A204.1 (cell line): ENCODE measurements around the gene HDAC11.
"Not testable (repeated sequence)": the region's sequence is repeated elsewhere in the genome, so short reads cannot be mapped to it uniquely, and the experiment has no call there.

Experiments
- FAIRE-seq: peaks from 2 replicates; lab custom pipeline; 2012; peaks lifted over from hg19 to GRCh38; lab: Jason Lieb, UNC

Gene HDAC11

GRCh38 chr3:13508496-13508895 is 28.4 kb downstream of the HDAC11 start:
- no peak for FAIRE-seq

DNA sequence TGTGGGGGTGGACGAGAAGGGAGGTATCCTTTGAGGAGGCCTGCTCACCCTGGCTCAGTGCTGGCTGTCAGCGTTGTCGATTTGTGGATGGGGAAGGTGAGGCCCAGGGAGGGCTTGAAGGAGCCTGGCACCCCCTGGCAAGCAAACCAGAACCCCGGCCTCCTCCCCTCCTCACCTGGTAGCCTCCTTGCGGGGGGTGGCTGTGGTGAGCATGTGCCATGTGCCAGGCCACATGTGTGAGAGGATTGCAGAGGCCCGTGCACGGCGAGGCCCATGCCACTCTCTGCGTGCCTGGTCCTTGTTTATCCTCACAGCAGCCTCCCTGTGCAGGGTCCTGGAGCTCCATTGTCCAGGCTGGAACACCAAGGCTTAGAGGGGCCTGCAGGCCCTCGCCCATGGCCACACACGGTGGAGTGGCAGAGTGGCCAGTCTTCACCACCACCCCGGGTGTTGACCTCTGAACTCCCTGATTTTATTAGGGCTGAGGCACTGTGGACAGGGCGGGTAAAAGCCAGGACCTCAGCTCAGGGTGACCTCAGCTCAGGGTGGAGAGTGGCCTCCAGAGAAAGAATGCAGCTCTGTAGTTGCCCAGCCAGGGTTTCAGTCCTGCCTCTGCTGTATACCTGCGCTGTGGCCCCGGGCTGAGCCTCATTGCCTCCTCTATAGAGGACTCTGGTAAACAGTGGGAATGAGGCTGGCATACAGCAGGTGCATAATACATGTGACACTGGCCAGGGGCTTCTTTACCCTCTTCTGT is 29.1 kb downstream of the HDAC11 start:
- FAIRE-seq, result no peak

GRCh38 chr3:13509816-13510192 is 29.7 kb downstream of the HDAC11 start:
- no peak for FAIRE-seq

DNA sequence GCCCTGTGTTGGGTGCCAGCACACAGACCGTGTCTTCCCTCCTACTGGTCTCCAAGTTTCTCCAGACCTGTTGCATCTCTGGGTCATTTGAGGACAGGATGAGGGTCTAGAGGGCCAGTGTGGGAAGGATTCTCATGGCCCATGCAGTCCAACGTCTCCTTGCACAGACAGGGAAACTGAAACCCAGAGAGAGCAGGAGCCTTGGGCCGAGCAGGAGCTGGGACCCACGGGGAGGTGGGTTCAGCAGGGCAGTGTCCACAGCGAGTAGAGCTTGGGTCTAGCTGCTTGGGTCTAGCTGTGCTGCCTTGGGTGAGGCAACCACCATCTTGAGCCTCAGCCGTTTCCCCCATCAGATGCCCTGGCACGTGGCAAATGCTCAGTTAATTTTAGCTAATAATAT is 32.3 kb downstream of the HDAC11 start:
- FAIRE-seq, result no peak

DNA sequence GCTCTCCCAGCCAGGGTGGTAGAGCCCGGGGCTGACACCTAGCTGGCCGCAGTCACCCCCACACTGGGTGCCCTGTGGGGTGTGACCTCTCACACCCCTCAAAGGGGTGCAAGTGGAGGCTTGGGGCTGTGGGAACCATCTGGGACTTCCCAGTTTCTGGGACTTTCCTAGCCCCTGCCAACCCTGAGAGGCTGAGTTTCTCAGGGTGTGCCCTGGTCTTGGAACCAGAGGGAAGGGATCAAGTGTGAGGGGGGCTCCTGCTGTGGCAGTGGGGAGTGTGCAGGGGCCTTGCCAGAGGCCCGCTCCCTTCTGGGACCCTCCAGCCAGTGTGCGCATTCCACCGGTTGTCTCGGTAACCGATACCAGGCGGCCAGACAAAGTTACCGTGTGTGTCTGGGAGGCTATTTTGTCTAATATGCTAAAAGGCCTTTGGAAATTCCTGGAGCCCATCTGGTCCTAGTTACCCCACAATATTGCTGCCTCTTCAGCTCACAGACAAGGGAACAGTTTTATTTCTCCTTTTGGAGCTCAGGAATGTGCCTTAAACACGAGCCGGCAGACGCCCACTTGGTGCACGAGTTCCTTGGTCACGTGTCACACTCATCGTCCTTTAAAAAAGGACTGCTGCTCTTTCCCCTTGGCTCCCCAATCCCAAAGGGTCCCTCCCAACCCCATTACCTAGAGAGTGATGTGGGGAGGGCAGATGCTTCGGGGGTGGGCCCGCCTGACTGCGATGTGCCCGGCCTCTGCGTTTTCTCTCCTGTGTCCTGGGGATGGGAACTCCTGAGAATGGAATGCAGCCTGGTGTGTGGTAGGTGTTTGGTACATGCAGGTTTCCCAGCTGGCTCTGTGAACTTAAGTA is 33.2 kb downstream of the HDAC11 start:
- no peak for FAIRE-seq

DNA sequence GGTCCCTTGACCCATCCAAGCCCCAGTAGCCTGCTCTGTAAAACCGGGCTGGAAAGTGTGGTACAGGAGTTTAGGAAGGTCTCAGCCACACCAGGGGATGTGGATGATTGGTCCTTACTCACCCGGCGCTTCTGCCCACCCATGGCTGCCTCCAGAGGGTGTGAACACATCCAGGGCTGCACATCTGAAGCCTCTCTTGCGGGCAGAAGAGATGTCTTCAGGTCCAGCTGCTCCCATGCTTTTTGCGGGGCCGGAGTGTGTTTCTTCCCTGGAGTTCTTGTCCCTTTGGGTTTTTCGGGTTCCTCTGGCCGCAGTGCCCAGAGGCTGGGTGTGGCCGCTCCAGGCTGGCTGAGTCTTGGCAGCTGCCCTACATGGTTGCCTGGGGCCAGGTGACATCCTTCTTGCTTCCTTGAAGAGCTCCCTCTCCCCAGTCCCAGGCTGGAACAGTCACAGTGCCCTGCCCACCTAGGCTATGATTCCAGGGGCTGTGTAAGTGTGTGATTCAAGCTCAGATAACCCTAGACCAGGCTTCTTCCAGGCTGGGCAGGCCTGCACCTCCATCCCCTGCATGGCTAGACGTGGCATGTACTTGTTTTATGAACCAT is 33.9 kb downstream of the HDAC11 start:
- no peak for FAIRE-seq

- FAIRE-seq, result no peak
Observed at GRCh38 chr3:13514639-13515435, 34.7 kb downstream of the HDAC11 start.

GRCh38 chr3:13515786-13516759 is 36.0 kb downstream of the HDAC11 start:
- FAIRE-seq, result no peak

DNA sequence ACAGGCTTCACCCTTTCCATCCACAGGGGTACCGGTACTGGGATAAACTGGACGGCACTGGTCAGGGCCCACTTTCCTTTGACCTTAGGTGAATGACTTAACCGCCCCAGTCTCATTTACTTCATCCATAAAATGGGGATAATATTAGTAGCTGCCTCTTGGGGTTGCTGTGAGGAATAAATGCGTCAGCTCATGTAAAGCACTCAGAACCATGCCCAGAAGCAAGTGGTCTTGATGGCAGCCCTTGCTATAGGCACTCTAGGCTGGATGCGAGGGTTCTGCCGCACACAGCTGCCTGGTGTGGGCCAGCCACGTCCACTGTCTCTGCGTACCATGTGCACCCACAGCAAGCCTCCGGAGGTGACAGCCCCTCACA is 36.6 kb downstream of the HDAC11 start:
- no peak for FAIRE-seq

DNA sequence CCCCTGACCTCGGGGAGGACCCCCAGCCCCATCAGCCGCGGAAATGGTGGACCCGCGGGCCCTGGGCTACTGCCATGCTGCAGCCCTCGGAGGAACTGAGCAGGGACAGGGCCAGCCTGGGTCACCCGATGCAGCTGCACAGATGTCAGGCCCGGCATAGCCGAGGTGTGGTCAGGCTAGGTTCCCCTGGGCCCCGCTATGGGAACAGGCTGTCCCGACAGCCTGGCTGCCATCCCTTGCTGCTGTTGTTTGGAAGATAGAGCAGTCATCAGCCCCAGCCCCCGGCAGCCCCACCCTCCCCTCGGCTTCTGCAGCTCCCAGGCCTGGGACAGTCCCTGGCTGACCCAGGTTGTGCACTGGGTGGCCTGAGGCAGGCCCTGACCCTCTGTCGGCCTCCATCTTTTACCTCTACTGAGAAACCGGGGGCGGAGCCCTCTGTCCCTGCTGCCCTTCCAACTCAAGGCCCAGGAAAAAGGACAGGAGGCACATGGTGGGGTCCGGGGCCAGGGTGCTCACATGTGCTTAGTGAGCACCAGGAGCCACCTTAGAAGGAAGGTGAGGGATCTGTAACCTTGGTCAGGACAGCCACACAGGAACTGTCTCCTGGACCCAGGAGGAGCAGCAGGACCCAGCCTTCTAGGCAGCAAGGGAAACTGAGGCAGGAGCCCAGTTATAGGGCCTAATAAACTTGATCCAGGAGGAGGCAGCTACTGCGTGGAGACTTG is 37.3 kb downstream of the HDAC11 start:
- no peak for FAIRE-seq

GRCh38 chr3:13518516-13518953 is 38.4 kb downstream of the HDAC11 start:
- FAIRE-seq, result no peak

- no peak for FAIRE-seq
Observed at GRCh38 chr3:13519006-13519791, 39.1 kb downstream of the HDAC11 start.

DNA sequence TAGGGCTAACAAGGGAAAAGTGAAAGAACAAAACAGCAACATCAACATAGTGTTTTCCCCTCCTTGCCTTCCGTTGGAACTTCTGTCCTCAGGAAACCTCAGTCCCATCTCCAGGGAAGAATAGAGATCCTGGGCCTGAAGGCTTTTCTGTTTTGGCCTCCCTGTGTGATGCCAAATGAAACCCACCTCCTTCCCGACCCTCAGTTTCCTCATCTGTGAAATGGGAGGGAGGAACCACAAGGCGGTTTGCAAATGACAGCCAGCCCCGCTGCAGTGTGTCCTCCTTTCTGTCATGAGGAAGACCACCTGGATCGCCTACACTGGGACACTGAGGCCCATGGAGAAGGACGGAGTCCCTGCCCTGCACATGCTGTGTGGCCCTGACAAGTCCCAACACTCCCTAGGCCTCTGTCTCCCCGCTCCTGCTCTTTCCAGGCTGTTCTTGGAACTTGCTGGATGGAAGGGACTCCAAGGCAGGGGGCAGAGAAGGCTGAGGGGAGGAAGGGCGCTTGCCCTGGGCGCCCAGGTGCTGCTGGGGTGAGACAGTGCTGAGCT is 40.3 kb downstream of the HDAC11 start:
- FAIRE-seq, result no peak

- FAIRE-seq, result no peak
Observed at GRCh38 chr3:13521309-13521708, 41.2 kb downstream of the HDAC11 start.

DNA sequence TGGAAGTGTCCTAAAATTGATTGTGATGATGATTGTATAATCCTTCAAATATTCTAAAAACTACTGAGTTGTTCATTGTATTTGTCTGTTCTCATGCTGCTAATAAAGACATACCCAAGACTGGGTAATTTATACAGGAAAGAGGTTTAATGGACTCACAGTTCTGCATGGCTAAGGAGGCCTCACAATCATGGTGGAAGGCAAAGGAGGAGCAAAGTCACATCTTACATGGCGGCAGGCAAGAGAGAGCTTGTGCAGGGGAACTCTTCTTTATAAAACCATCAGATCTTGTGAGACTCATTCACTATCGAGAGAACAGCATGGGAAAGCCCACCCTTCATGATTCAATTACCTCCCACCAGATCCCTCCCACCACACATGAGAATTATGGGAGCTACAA is 41.6 kb downstream of the HDAC11 start:
- FAIRE-seq, result not testable (repeated sequence)

GRCh38 chr3:13522236-13522635 is 42.1 kb downstream of the HDAC11 start:
- no peak for FAIRE-seq

GRCh38 chr3:13524979-13525669 is 45.0 kb downstream of the HDAC11 start:
- FAIRE-seq, result no peak

DNA sequence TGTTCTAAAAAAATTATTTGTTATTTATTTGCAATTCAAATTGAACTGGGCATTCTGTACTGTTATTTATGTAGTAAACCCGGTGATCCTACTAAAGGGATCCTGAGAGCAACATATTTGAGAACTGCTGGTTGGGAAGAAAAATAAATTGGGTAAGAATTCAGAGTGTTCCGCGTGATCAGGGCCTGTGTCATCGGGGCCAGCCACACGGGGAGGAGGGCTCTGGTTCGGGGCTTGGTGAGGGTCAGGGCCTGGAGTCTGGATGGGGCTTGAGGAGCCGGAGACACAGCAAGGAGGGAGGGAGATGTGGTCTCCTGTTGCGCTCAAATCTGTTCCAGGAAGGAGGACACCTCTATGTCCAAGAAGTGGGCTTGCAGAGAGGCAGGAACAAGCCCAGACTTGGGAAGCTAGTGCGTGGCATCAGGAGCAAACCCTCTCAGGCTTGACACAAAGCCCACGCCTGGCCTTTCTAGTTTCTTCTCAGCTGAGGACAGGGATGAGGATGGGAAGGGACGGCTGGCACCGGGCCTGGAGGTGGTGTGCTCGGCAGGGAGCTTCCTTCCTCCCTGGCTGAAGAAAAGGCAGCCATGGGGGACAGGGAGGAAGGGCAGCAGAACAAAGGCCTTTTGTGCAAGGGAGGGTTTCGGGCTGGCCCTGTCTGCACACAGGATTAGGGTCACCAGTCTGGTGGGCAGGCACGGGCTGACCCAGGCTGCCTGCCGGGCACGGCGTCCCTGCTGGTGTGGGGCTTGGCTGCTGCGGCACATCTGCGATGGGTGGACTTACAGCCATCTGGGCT is 45.9 kb downstream of the HDAC11 start:
- no peak for FAIRE-seq
